Measurements from ENCODE around the gene SCO1.

SCO1 gene

DNA sequence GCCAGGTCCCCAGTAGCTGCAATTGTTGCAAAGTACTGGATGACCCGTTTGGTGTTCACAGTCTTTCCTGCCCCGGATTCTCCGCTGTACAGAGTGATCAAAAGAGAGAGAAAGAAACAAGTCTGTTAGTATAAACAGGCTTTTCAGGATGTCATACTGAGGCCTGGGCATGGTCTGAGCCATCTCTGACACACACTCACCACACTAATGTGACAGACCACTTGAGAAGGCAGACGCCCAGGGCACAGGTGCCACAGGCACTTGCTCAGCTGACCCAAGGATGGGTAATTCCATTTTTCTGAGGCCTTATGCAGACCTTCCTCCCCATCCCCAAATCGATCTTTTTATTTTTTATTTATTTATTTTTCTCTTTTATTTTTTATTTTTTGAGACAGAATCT lies 47.7 kb downstream of the SCO1 start:
- DNase-seq = no peak

DNA sequence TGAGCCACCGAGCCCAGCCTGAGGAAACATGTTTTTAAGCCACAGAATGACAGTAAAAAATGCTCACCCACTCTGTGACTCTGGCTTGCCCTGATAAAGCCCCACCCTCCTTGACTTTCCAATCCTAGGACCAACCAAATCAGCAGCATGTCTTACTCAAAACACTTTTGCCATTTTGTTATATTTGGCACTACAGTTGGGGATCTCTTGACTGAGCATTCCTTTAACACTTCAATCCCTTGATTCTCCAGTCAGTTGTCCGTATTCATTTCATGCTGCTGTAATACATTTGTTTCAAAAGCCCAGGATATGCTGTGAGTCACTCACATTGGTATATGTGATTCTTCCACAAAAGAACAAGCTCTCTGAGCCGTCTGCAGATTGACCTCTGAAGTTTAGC lies 48.4 kb downstream of the SCO1 start:
- no peak for DNase-seq

DNA sequence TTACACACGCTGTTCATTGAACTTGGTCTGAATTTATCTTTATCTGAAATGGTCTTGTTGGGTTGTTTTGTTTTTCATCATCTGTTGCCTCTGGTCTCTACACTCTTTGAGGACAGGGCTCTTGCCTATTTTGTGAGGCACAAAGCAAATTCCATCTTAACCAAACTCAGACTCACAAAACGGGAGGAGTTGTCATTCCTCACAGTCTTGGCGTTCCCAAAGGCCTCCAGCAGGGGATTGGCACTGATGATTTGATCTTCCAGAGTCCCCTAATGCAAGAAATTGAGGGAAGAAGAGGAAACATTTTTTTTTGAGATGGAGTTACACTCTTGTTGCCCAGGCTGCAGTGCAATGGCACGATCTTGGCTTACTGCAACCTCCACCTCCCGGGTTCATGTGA lies 49.0 kb downstream of the SCO1 start:
- DNase-seq = no peak

DNA sequence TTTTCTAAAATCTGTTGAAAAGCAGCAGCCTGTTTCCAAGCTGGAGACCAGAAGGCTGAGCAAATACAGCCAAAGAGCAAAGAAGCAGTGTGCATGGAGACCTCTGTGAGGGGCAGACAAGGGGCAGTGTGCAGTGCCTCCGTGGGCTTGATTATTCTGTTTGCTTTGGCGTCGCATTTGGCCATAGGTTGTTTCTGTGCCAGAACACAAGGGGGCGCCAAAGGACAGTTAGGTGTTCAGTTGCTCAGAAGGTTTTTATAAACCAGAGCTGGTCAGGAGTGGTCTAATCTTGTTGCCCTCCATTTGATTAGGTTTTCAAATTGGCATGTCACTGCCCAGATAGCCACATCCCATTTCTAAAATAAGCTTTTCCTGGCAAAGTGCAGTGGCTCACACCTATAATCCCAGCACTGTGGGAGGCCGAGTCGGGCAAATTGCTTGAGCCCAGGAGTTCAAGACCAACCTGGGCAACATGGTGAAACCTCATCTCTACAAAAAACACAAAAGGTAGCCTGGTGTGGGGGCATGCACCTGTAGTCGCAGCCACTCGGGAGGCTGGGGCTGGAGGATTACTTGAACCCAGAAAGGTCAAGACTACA lies 50.8 kb downstream of the SCO1 start:
- peak; percentile 88 for DNase-seq

DNA sequence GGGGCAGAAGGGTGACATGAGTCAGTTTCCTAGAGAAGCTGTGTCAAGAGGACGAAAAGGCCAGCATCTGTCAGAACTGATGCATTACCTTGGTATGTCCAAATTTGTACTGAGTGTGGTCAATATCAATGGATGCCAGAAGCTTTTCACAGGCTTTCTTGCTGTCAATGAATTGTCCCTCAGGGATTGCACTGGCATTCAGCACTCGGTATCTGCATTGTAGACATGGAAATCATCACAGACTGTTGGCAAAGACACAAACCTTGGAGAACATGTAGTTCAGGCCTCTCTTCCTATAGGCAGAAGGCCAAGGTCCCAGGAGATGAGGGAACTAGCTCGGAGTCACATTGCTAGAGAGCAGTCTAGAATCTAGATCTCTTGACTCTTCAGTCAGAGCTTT lies 56.9 kb downstream of the SCO1 start:
- no peak for DNase-seq

DNA sequence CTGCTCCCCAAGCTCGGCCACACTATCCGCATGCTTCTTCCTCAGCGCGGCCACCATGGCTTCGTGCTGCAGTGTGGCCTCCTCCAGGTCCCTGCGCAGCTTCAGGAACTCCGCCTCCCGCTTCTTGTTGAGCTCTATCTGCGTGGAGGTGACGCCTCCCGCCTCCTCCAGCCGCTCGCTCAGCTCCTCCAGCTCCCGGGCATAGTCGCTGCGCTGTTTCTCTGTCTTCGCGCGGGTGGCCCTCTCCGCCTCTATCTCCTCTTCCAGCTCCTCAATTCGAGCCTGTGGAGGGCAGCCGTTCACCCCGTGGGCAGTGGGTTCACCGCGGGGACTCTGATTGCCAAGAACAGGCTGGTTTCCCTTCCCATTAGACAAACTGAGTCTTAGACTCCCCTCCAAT lies 59.2 kb downstream of the SCO1 start:
- DNase-seq = no peak

DNA sequence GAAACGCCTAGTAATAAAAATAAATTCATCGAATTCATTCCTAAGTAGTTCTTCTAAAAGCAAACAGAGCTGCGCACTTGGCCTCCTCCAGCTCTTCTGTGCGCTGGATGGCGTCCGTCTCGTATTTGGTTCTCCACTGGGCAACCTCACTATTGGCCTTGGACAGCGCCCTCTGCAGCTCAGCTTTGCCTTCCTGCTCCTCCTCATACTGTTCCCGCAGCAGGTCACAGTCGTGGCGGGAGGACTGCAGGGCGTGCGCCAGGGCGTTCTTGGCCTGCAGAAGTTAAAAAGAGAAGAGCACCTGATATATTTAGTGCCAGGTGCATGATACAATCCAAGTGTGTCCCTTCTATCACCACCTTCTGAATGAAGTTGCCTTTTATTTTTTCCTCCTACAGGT lies 62.0 kb downstream of the SCO1 start:
- DNase-seq = no peak

DNA sequence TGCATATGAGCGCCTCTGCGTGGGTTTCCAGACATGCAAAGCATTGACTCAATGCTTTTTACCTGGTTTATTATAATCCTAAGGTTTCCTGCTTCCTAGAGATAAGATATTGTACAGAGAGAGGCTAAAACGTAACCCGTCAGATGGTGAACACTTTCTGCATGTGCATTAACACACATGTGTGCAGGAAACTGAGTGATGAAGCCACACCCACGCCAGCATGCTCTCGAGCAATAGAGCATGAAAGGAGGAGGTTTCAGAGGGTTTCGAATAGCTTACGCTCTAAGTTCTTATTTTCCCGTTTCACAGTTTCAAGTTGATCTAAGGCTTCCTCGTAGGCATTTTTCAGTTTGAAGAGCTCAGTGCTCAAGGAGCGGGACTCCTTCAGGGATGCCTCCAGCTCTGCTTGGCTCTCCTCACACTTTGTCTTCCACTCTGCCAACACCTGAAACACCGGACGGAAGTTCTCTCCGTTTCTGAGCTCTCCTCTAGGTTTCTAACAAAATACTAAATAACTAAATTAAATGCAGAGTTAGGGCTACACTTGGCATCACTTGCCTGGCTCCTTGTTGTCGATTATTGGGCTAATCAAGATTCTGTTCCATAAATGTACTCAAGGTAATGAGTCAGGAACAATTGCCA lies 63.5 kb downstream of the SCO1 start:
- DNase-seq = no peak

DNA sequence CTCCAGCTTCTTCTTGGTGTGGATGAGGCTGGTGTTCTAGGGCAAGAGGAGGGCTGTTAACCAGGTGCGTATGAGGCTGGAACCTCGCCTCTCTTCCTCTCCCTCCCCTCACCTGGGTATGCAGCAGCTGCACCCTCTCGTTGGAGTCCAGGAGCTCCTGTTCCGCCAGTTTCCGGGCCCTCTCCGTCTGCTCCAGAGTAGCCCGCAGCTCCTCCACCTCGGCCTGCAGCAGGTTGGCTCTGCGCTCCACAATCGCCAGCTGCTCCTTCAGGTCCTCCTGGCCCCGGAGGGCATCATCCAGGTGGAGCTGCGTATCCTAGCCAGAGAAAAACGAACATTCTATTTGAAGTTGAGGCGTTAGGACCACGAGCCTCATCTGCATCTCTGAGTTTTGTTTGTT lies 65.6 kb downstream of the SCO1 start:
- no peak for DNase-seq

DNA sequence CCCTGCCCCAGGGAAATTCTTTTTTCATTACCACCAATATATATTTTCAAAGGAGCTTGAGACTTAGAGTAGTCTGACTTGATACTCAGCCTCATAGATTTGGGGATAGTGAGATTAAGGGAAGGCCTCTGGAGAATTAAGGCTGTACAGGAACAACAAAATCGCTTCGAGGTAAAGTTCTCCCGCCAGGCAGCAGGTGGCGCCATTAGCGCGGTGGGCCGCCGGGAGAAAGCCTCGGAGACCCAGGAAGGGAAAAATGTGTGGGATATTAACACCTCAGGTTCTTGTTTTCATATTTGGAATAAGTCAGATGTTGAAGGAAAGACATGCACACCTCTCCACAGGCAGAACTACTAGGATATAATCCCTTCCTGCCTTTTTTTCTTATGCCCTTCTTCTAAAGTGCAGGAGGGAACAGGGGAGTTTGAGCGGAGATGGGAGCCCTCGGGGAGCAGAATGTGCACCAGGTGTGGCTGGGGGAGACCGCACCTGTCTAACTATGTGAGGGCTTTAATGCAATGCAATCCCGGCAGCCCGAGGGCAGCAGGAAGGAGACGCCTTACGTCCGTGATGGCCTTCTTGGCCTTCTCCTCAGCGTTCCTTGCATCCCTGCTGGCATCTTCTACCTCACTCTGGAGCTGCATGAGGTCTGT lies 66.2 kb downstream of the SCO1 start:
- DNase-seq = no peak

DNA sequence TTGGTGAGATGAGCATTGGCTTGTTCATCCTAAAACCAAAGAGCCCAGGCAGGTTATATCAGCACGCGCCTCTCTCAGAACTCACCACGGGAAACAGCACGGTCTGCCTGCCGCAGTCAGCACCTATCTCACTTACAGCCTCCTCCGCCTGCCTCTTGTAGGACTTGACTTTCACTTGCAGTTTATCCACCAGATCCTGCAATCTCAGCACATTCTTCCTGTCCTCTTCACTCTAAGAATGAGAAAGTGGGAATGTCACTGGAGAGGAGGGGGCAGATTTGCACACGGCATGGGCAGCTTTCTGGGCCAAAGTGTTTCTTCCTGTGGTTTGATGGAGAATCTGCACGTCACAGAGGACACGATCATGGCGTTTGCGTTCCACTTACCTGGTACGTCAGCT lies 67.6 kb downstream of the SCO1 start:
- no peak for DNase-seq

DNA sequence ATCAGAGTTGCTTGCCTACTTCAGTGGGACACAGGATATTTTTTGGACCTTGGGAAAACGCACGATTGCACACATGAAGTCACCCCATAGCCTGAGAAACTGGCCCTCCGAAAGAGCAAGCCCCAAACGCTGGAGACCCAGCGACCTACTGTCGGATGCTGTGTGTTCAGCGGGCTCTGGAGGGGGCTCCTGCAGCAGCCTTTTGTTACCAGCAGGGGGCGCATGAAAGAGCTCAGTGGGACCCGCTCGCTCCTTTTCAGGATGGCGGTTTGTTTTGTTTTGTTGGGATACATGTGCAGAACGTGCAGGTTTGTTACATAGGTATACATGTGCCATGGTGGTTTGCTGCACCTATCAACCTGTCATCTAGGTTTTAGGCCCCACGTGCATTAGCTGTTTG lies 68.6 kb downstream of the SCO1 start:
- DNase-seq = no peak

DNA sequence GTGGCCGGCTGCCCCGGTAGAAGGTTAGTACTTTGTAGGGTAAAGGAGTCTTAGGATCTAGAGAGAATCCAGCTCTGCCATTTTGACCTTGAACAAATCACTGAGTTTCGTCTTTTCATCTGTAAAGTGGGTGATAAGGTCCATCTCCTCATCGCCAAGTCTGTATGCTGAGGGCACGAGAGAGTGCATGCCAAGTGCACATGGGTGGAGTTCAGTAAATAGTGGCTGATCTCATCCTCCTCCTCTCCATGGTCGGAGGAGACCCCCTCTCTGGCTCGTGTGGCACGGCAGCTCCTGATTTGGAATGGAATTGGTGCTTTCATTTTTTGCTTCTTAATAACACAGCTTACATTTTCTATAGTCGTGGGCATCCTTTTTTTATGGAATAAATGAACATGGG lies 70.9 kb downstream of the SCO1 start:
- no peak for DNase-seq

DNA sequence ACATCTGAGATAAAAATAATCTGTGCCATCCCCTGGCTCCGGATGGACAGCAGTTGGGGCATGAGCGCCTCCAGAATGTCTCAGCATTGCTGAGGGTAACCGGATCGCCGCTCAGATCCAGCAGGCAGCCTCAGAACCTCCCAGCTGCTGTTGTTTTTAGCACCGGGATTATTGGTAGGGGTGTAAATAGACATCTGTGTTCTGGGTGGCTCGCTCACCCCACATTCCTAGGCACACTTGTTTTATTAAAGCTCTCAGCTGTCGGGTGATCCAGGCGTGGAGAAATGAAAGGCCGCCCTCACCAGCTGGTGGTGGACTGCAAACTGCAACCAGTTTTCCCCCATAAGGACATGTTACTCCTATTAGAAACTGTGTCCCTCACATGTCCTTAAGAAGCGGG lies 72.4 kb downstream of the SCO1 start:
- DNase-seq = no peak

DNA sequence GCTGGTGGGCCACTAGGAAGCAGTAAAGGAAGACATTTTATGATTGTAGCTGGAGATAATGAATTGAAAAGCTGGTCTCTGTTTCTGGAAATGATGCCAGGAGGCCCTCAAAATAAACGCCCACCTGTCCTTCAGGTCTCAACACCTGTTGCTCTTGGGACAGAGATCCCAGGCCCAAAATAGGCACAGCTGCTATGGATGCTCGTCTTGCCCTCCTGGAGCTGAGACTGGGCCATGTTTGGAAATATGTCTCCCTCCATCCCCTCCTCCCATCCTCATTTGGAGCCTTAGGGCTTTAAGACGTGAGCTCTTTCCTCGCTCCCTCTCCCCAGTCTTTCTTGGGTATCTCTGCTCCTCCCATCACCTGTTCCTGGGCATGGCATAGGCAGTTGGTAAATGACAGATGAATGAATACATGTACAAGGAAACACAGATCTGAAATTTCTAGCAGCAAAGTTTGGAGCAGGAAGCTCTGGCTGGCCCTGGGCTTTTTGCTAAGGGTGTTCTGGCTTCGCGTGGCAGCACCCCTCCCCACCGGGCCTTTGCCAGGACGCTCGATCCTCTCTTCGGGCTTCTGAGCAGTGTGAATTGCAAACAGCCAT lies 73.5 kb downstream of the SCO1 start:
- no peak for DNase-seq

DNA sequence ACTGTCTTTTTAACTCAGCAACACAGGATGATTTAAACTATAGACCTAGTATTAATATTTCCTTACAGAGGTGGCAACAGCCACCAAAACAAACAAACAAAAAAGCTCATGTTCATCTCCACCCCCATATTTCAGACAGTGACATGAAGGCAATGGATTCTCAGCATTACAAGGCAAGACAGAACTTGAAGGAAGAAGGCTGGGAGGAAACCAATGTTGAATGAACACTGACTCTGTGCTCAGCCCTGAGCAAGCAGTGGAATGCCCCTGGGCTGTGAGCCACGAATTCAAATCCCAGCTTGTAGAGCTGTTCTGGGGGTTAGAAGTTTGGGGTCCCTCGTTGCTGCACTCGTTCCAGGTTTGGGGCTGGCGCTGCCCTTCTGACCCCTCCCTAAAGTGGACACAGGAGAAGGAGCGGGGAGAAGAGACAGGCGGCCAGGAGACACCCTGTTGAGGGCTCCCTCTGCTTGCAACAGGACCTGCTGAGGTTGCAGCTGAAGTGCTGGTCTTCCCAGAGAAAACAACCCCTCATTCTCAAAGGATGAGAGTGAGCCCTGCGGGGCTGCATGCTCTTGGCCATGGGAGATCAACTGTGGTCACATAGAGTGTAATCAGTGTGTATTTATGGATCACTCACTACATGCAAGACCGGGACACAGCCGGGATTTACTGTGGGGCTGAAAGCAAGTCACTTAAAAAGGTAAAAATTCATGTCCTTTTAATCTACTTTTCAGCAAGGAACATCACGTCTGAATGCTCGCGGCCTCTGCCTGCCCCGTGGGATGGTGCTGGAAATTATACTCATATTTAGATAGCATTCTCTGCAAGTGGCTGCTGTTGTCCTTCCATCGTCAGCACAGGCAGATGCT lies 74.5 kb downstream of the SCO1 start:
- no peak for DNase-seq

All from activated CD8-positive, alpha-beta memory T cell treated with anti-CD3 and anti-CD28 coated beads for 24 hours (primary cell).